NCI-H1930 (cell line): ENCODE data around the gene PARP1.

ENCODE experiments used
- DNase-seq, 2 experiments: peaks; one replicate each; lab custom pipeline; 2025; lab: John Stamatoyannopoulos, UW

Gene PARP1

DNA sequence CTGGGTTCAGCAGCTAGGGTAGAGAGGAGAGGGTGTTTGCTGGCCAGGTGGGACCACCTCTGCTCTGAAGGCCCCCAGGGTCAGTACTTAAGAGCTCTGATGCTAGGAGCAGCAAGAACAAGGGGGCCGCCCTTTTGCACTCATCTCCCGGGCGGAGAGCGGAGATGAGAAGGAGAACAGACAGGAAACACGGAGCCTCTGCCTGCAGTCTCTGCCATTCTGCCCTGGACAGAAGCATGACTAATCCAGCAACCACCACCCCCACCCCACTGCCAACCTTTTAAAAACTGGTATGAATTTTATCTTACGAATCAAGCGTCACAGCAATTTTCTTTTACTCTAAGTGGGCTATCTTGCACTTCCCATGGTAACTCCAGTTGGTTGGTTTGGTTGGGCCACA lies 34.5 kb downstream of the PARP1 start:
- no peak for DNase-seq

DNA sequence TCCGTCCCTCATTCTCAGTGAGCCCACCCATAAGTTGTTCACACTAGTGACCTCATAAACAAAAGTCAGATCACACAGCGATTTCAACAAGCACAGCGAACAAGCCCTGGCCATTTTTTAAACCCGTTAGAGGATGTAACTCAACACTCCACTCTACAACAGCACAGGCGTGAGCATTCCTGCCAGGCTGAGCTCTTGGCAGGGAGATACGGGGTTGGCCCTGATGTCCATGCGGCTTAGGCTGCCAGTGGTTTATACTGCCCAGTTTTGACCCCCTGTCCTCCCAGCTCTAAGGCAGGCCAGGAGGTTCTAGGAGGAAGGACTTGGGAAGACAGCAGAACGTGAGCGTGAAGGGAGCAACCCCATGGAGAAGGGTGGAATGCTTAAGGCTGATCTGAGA lies 35.0 kb downstream of the PARP1 start:
- no peak for DNase-seq

DNA sequence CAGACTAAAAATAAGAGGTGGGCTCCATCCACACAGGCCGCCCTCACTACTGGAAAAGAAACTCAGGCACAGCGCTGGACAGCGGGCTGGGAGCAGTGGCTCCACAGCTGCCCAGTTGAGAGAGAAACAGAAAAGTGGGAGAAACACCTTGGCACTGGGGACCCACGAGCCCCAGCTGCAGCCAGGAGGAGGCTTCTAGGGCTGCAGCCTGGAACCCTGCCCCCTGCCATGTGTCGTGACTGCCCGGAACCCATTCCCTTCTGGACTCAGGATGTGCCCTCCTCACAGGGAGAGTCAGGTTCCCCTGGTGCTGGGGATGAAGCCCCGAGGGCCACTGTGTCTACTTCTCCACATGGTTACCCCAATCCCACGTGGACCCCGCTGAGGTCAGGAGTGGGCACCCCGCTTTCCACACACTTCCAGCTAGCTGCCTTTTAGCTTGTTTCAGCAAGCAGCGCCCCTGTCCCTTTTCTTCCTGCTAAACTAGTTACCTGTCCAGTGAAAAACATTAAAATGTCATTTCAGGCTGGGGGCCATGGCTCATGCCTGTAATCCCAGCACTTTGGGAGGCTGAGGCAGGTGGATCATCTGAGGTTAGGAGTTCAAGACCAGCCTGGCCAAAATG lies 35.9 kb downstream of the PARP1 start:
- no peak for DNase-seq

DNA sequence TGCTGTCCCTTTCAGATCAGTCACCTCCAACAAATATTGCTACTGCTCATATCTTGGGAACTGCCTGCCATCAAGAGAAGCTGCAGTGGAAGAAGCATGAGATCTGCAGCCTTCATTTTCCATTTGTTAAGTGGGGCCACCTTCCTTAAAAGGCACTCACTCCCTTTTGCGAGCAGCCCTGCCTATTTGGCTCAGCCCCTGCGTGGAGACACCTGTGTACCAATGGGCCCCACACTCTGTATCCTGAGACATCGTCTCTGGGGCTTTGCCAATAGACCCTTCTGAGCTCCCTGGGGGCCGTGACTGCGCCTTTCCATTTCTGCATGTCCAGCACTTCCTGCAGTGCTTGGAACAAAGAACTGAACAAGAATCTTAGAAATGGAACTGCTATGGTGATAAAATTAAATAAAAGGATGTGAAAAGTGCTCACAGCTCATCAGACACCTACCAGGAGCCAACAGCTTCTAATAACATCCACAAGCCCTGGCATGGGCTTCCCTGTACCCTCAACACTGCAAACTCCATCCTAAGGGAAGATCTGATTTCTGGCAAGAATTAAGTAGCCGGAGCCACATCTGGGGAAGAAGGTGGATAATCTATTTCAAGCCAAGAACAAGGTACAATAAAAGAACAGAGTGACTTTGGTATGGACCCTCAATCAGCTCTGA lies 36.7 kb downstream of the PARP1 start:
- no peak for DNase-seq

DNA sequence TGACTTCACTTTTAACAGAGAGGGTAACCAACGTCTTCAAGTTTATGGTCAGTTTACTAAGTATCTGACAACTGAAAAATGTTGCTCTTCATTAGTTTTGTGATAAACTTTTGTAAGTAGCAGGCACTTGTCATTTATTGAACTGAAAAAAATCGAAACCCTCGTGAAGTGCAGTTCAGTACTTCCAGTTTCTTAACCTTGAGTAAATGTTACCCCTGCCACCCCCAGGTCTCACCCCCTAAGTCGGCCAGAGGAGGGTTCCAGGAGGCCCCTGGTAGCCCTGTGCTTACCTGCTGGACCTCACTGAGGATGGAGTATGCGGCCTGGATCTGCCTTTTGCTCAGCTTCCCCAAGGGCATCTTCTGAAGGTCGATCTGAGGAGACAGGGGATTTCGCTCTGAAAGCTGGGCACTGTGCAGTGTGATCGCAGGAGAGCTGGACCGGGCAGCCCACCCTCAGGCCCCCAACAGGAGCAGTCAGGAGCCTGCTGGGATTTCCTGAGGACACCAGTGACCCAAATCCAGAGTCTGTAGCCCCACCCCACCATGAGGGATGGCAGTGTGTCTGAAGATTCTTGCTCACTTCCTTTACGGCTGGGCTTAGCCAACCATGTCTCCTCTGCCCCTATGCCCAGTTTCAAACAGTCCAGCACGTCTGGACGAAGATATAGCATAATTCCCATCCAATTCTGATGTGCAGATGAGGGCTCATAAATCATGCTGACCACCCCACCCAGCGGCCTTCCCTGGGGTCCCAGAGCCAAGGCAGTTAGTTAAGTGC lies 37.6 kb downstream of the PARP1 start:
- DNase-seq: no peak

DNA sequence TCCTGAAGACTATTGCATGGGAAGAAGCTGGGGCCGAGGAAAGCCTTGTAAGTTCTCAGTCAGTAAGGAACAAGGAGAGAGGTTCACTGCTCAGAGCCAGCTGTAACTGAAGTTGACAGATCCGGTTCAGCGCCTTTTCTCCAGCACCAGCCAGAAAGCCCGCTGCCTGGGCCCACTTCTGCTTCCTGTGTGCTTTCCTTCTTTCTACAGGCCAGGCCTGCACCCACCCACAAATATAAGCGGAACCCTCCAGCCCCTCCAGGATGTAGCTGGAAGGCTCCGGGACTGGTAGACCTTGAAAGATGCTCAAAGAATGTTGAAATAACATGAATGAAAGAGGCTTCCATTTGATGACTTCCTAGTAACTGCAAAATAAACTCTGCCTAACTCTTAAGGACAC lies 38.8 kb downstream of the PARP1 start:
- no peak for DNase-seq

DNA sequence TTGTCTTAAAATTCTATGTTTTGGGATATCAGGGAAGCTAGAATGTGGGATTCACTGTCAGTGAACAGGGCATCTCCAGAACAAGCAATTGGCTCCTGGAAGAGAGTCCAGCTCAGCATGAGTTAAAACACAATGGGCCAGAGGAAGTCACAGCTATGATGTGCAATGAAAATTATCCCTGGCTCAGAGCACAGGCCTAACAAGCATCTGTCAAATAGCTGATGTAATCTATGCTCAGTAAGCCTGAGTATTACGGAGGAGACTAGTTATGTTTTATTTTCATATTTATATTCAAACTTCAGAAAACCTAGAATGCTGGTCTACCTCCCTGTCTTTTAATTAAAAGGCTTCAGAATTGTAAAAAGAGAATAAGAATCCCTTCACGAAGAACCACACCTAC lies 41.6 kb downstream of the PARP1 start:
- no peak for DNase-seq

DNA sequence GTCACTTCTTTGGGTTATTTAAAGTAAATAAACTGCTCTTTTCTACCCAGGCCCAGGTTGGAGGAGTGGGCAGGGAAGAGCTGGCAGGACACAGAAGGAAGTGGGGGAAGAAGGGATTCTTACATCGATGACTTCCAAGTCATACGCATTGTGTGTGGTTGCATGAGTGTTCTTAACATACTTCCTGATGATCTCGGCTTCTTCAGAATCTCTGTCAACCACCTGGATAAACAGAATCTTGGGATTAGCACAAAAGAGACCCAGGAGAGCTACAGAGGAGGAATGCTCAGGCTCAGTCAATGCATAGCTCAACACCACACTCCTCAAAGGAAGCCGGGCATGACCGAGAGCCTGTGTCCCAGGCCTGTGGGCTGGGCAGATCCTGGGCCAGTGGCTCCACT lies 42.1 kb downstream of the PARP1 start:
- no peak for DNase-seq

DNA sequence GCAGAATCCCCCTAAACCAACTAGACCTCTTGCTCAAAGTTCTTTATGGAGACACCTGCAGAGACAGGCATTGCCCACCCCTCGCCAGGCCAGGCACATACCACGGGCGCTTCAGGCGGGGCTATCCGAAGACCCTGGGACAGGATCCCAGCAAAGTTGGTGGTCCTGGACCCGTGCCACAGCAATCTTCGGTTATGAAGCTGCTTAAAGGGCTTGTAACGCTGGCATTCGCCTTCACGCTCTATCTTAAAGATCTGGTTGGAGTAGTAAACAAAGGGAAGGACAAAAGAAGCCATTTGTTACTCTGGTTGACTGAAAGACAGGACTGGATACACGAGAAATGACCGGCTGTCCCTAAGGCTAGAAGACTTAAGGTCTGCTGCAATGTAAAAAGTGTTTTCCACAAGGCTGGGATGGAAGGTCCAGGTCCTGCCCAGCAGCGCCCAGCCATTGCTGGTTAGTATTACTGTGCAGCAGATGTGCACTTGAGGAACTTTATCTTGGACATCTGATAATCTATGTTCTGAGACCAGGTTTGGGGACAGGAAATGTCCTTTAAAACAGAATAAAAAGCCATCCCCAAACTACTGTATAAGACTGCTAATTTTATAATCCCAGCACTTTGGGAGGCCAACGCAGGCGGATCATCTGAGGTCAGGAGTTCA lies 42.9 kb downstream of the PARP1 start:
- DNase-seq: no peak

DNA sequence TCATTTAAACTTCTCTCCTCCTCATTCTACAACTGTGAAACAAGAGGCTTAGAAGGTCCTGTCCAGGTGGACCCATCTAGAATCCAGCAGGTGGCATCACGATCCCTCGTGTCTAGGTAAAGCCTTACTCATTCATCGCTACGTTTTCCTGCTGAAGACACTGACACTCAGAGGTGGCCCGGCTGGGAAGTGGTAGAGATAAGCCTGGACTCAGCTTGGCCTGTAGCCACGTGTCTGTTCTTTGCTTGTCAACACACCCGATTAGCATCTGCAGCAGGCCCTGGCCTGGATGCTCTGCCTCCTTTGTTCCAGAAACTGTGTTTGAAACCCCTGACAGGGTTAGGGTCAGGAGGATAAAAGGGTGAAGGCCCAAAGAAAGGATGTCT lies 43.4 kb downstream of the PARP1 start:
- DNase-seq: no peak

DNA sequence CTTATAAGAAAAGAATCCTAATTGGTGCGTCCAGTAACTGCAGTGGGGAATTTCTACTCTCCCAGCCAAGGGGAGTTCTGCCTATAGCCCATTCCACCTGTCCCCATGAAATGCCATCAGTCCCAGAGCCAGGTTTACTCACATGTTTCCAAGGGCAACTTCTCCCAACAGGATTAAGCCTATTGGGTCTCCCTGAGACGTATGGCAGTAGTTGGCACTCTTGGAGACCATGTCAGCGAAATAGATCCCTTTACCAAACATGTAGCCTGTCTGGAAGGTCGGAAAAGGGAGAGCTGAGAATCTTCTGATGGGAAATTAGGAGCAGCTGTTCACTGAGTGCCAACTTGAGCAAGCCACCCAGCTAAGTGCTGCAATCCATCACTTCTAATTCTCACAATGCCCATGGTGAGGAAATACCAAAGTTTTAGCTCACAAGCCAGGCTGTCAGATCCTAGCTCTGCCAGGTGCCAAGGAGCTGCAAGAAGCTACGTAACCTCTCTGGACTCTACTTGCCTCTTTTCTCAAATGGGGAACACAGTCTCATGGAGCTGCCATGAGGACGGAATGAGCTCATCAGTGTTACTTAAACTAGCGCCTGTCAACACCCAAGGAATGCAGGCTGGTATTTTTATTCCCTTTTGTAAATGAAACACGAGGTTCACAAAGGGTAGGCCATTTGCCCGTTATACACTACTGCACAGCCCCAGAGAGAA lies 43.9 kb downstream of the PARP1 start:
- no peak for DNase-seq

DNA sequence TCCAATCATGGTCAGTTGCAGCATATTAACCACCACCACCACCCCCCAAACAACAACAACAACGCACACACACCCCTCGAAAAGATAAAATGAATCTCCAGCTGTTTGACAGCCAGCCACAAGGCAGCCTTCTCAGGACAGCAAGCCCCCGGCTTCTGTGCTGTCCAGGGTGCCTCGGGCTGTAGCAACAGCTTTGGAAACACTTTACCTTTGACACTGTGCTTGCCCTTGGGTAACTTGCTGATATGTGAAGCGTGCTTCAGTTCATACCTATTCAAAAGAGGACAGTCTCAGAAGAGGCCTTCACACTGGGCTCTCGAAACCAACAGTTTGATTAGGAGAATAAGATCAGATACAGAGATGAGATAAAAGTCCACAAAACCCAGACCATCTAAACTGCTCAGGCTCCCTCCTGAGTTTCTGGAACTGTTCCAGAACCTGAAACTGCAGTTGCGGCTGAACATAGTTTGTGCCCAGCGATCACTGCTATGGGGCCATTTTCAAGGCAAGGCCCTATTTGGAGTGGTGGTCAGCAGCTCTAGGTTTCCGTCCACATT lies 44.9 kb downstream of the PARP1 start:
- no peak for DNase-seq

DNA sequence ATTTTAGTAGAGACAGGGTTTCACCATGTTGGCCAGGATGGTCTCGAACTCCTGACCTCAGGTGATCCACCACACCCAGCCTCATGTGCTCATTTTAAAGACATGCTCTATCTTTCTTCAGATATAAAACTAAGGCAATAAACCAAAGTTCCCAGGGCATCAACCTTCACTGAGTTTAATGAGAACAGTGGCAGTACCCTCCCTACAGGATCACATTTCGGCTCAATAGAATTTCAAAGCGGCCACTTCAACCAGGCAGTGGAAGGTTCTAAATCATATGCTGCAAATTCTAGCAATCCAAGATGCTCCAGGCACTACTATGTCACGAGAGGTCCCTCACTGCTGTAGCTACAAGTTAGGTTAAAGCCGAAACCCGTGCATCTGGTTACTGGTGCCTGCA lies 45.5 kb downstream of the PARP1 start:
- no peak for DNase-seq

DNA sequence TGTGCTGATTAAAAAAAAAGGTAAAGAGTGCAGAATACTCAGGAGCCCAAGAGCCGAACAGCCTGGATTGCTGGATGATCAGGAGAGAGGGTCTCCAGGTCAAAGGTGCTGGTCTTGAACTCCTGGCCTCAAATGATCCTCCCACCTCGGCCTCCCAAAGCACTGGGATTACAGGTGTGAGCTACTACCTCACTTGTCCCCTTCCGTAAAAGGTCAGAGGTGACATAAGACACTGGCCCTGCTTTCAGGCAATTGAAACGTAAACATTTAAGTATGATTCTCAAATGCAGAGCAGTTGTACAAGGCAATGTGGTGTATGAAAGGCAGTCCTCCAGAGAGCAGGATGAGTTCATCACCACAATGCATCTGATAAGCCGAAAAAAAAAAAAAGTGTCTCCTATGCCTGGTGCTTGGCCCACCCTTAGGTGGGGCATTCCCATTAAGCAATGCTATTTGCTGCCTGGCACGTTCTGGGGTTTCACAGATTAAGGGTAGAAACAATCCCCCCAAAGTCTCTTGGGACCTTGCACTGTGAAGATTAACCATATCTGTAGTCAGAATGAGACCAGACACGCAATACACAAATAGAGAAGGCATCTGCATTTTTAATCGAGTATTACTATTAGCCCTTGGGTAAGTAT lies 47.7 kb downstream of the PARP1 start:
- no peak for DNase-seq

DNA sequence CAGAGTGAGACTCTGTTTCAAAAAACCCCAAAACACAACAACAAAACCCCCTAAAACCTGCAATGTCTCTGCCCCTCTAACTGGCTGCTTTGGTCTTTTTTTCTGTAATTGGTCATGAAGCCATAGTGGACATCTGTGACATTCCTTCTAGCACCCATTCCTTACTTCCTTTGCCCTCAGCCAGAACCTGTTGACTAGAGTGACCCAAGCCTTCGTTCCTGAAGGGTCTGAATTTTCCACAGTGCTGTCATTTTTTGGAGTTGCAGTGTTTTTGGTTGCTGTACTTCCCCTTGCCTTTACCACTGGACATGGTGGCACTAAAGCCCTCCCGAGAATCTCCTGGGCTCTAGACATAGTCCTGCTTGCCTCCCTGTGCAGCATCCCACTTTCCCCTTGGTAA lies 50.5 kb downstream of the PARP1 start:
- DNase-seq: no peak

DNA sequence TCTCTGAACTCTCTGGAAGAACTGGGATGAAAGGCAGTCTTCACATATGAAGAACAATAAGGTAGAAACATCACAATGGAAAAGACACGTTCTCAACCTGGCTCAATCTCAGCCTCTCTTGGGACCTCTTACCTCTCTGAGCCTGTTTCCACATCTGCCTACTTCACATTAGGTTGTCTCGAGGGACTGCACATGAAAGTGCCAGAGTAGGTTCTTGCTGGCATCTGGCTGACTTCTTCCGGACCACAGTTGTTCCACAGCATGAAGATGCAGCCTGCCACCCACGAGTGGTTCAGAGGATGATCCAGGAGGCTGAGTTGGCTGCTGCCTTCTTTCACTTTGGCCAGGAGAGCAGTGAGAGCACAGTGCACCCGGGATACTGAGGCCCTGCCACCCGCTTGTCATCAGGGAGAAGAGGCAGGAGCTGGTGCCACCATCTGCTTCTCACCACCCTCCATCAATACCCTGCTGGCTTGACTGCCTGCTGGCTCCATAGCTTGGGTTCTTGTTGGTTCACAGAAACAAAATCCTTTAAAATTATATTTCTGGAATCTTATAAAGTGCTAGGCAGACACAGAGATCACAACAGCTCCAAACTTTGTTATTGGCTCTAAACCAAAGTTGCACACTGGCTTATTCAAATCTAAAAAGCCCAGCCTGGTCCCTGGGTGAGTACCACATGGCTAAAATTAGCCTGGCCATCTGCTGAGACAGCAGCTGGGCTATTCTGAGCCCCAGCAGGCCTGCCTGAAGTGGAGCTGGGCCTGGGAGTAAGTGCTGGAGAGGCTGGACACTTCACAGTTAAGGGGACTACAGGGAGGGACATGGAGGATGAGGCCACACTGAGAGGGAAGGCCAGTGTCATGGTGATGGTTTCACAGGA lies 52.0 kb downstream of the PARP1 start:
- no peak for DNase-seq

DNA sequence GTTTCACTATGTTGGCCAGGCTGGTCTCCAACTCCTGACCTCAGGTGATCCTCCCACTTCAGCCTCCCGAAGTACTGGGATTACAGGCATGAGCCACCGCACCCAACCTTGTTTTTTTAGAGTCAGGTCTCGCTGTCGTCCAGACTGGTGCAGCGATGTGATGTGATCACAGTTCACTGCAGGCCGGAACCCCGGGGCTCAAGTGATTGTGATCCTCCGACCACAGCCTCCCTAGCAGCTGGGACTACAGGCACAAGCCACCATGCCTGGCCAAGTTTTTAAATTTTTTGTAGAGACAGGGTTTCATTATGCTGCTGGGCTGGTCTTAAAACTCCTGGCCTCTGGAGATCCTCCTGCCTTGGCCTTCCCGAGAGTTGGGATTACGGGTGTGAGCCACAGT lies 52.9 kb downstream of the PARP1 start:
- no peak for DNase-seq

DNA sequence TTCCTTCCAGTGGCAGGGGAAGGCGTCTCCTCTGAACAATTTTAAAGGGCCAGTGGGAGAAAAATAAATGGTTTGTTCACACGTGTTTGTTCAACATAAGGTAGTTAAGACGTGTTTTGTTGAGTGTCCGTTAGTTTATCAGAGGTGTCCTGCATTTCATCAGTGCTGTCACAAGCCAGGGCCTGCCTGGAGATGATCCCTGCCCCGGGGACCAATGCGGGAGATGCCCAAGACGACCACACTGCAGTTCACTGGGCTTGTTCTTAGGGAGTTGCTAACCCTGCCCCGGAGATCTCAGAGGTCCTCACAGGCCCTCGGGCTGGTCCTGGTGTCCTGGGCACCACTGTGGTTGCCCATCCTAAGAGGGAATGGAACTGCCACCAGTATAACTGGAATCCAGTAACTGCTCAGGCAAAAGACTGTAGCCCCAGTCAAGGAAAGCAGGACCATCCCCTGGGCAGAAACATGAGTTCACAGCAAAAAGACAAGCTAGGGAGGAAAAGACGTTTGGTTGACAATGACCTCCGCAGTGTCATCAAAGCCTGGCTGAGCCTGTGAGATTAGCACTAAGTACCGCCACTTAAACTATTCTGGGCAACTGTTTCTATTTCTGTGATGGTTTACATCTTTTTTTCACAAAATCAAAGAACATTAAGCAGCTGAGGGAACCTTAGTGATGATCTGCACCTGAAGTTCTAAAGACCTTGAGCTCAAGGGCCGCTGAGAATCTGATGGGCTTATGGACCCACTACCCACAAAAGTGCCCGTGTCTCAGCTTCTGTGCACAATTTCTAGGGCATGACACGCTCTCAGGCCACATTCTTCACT lies 54.0 kb downstream of the PARP1 start:
- no peak for DNase-seq

DNA sequence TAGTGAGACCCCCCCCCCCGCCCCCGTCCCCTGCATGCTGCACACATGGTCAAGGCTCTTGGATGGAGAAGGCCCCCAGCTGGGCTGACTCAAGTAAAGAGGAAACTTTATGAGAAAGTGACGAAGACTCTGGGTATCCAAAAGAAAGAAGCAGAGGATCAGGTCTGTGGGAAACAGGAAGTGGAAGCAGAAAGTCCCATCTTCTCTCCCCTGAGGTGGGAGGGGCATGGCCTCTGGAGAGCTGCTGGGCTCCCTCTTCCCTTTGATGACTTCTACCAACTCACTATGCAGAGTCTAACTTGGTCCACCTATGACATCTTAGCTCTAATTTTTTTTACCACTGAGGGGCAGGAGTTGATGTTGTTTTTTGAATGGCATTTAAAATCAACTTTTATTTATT lies 56.2 kb downstream of the PARP1 start:
- DNase-seq: no peak

DNA sequence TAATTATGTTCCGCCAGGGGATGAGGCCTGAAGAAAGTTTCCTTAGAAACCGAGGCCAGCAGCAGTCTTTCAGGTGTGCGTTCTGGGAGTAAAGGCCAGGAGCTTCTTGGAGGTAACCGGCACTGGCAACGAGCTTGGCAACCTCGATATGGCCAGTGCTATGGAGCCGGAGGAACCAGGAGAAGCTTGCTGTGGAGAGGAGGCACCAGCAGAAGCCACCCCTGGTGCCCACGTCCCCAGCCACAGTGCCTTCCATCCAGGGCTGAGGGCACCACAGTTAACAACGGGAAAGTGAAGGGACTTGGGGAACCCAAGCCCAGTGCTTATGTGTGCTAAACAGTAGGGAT lies 57.4 kb downstream of the PARP1 start:
- no peak for DNase-seq
